HG03565 (cell line): ENCODE results near the gene SNRNP35.
"Not testable (repeated sequence)": the region's sequence is repeated elsewhere in the genome, so short reads cannot be mapped to it uniquely, and the experiment has no call there.

Experiments used
- ATAC-seq: cut with Tn5 transposase; IDR thresholded peaks from one replicate; pipeline ENCODE4 v1.9.1; 2021; ENCODE audit warnings: mild to moderate bottlenecking, moderate library complexity; ENCODE audit not compliant: unreplicated experiment

SNRNP35 gene, protein sequence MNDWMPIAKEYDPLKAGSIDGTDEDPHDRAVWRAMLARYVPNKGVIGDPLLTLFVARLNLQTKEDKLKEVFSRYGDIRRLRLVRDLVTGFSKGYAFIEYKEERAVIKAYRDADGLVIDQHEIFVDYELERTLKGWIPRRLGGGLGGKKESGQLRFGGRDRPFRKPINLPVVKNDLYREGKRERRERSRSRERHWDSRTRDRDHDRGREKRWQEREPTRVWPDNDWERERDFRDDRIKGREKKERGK

GRCh38 chr12:123457980-123458779 is at the start of gene SNRNP35:
SNRNP35 (plus strand) TSS chr12:123458139; CDS start chr12:123465541, 7,402 bp downstream.
- ATAC-seq: peak; percentile 36

GRCh38 chr12:123408619-123409018 is 49.3 kb upstream of the SNRNP35 start:
- not testable (repeated sequence) for ATAC-seq

GRCh38 chr12:123409284-123410040 is 48.5 kb upstream of the SNRNP35 start:
- ATAC-seq: not testable (repeated sequence)

GRCh38 chr12:123410041-123410412 is 47.9 kb upstream of the SNRNP35 start:
- no peak for ATAC-seq

GRCh38 chr12:123421314-123421713 is 36.6 kb upstream of the SNRNP35 start:
- ATAC-seq: no peak

DNA sequence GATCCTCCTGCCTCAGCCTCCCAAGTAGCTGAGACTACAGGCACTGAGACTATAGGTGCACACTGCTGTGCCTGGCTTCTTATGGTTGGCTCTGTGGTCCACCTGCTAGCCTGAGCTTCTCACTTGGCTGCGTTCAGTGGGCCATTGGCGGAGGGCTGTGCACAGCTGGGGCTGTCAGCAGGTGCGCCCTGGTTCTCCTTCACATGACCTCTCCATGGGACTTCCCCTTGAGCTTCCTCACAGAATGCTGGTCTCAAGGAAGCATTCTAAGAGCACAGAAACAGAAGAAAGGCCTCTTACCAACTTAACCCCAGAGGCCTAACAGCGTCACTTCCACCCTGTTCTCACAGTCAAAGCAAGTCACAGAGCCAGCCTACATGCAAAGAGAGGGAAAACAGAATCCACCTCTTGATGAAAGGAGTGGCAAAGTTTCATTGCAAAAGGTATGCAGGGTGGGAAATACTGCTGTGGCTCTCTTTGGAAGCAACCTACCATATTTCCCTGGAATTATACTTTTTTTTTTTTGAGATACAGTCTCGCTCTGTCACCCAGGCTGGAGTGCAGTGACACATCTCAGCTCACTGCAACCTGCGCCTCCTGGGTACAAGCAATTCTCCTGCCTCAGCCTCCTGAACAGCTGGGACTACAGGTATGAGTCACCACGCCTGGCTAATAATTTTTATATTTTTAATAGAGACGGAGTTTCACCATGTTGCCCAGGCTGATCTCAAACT is 30.7 kb upstream of the SNRNP35 start:
- peak; percentile 84 for ATAC-seq

- no peak for ATAC-seq
Measured at GRCh38 chr12:123428591-123428990, 29.3 kb upstream of the SNRNP35 start.

GRCh38 chr12:123429101-123429500 is 28.8 kb upstream of the SNRNP35 start:
- not testable (repeated sequence) for ATAC-seq

GRCh38 chr12:123431951-123432817 is 25.8 kb upstream of the SNRNP35 start:
- ATAC-seq: not testable (repeated sequence)

DNA sequence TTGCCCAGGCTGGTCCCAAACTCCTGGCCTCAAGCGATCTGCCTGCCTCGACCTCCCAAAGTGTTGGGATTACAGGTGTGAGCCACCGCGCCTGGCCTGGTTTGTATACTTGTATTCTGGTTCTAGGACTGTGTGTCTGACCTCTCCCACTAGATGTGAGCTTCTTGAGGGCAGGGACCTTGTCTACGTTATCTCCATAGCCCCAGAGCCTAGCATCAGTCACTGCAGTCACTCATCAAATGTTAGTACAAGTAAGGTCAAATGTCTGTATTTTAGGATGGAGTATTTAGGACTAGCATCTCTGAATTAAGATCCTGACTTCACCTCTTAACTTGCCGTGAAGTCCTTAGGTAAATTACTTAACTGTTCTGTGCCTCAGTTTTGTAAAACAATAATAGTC is 24.3 kb upstream of the SNRNP35 start:
- no peak for ATAC-seq

DNA sequence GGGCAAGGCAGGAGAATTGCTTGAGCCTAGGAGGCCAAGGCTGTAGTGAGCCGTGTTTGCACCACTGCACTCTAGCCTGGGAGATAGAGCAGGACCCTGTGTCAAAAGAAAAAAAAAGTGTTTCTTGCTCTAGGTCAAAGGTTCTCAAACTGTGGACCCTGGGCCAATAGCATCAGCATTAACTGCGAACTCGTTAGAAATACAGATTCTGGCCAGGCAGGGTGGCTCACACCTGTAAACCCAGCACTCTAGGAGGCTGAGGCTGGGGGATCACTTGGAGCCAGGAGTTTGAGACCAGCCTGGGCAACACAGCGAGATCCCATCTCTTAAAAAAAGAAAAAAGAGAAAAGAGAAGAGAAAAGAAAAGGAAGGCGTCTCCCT is 22.3 kb upstream of the SNRNP35 start:
- ATAC-seq: no peak

DNA sequence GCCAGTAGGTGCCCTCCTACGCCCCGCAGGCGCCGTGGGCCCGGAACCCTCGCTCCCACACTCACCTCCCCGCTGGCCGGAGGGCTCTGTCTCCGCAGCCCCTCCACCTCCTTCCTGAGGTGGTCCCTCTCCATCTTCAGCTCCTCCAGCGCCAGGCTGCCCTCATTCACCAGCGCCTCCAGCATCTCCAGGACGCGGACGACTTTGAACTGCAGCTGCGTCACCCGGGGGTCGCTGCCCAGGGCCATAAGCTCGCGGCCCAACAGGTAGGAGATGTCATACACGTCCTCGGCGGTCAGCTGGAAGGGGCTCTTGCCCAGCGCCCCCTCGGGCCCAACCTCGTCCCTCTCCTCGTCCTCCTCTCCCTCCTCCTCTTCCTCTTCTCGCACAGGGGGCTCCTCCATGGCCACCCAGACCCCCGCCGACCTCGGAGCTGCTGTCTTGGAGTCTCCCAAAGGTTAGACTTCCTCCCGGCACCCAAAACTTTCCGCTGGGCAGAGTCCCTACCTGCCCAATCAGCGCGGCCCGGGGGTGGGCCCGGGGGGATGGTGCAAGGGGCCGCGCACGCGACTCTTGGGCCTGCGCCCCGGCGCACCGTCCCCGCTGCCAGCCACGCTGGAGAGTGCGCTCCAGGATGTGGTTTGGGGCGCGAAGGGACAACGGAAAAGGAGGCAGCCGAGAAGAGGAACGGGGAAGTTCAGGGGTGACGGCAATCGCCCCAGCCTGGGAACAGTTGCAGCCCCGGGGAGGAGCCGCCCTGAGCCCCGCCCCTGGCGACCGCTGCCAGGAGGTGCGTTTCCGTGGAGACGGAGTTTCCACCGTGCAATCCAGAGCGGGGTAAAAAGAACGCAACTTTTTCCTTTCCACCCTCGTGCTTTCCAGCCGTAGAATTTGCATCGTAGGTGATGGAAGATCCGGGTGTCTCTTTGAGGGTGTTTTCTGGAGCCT is 21.6 kb upstream of the SNRNP35 start, which contains the start of gene RILPL2:
TSS of gene RILPL2 (minus strand) at position 668 of the 948 bp plus-strand sequence. CDS start at position 404, 264 bp downstream.
- ATAC-seq: peak; percentile 50

GRCh38 chr12:123441523-123442164 is 16.3 kb upstream of the SNRNP35 start:
- peak; percentile 53 for ATAC-seq

- no peak for ATAC-seq
Measured at GRCh38 chr12:123442774-123443173, 15.2 kb upstream of the SNRNP35 start.

DNA sequence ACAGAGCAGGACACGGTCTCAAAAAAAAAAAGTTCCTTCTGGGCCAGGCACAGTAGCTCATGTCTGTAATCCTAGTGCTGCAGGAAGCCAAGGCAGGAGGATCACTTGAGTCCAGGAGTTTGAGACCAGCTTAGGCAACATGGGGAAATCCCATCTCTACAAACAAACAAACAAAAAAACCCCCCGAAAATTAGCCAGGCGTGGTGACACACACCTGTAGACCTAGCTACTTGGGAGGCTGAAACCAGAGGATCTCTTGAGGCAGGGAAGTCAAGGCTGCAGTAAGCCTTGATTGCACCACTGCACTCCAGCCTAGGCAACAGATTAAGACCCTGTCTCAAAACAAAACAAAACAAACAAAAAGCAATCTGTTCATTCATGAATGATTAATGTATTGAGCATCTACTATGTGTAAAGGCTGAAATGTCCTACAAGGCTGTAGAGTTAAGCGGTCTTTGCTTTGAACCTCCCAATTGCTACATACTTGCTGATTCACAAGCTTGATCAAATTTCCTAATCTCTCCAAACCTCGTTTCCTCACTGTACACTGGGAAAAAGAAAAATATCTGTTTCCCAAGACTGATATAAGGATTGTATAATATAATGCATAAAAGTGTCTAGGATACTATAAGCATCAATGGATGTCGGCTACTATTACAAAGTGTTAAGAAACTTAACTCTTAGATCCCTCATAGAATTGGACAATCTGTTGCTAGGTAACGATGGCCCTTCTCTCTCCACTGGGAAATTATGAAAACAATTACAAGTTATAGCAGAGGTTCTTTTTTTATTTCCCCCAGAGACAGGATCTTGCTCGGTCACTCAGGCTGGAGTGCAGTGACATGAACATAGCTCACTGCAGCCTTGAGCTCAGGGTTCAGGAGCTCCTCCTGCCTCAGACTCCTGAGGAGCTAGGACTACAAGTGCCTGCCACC is 13.6 kb upstream of the SNRNP35 start:
- no peak for ATAC-seq

- ATAC-seq: no peak
Measured at GRCh38 chr12:123445388-123446332, 12.3 kb upstream of the SNRNP35 start.
